Measurements from ENCODE around the gene PPA1.
"Not testable (repeated sequence)": the region's sequence is repeated elsewhere in the genome, so short reads cannot be mapped to it uniquely, and the experiment has no call there.

The PPA1 gene

GRCh38 chr10:70162892-70163201, 70.4 kb downstream of the PPA1 start:
- no peak for TF ChIP-seq CTCF (IDR thresholded peaks at IDR 0.05; ENCODE audit: control insufficient read depth, insufficient read depth, low read depth, low read length, missing control alignments)
- H3K4me3 ChIP-seq (ENCODE audit: control insufficient read depth, low read depth, low read length) = no peak overlapping the region
- DNase-seq (ENCODE audit: low read depth) = no peak

DNA sequence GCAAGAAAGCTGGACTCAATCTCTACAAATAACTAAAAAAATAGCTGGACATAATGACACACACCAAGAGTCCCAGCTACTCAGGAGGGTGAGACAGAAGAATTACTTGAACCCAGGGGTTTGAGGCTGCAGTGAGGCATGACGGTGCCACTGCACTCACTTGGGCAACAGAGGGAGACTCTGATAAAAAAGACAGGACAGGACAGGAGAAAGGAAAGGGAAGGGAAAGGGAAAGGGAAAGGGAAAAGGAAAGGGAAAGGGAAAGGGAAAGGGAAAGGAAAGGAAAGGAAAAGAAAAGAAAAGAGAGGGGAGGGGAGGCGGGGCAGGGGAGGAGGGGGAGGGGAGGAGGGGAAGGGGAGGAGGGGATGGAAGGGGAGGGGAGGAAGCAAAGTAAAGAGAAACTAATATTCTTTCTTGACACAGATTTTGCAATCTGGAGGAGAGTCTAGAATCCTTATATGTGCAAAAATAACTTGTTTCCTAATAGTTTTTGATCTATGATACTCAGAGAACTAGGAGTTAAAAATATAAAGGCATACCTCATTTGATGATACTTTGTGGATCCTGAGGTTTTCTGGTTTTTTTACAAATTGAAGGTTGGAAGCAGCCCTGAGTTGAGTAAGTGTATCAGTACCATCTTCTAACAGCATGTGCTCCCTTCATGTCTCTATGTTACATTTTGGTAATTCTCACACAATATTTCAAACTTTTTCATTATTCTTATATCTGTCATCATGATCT, 70.9 kb downstream of the PPA1 start:
- no peak overlapping the region for H3K4me3 ChIP-seq (ENCODE audit: control insufficient read depth, low read depth, low read length)
- TF ChIP-seq CTCF (IDR thresholded peaks at IDR 0.05; ENCODE audit: control insufficient read depth, insufficient read depth, low read depth, low read length, missing control alignments) = no peak
- DNase-seq (ENCODE audit: low read depth) = no peak

GRCh38 chr10:70160798-70161197, 72.4 kb downstream of the PPA1 start:
- no peak for DNase-seq (ENCODE audit: low read depth)
- no peak overlapping the region for H3K4me3 ChIP-seq (ENCODE audit: control insufficient read depth, low read depth, low read length)
- TF ChIP-seq CTCF (IDR thresholded peaks at IDR 0.05; ENCODE audit: control insufficient read depth, insufficient read depth, low read depth, low read length, missing control alignments) = no peak

DNA sequence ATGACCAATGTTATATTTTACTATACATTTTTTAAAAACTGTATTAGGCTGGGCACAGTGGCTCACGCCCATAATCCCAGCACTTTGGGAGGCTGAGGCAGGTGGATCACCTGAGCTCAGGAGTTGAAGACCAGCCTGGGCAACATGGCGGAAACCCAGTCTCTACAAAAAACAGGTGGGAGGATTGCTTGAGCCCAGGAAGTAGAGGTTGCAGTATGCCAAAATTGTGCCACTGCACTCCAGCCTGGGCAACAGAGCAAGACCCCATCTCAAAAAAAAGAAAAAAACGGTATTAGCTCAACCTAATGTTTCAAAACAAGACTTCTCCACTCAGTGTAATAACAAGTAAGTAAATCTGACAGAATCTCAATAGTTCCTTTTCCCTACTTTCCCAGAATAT, 73.9 kb downstream of the PPA1 start:
- DNase-seq (ENCODE audit: low read depth); H3K4me3 ChIP-seq (ENCODE audit: control insufficient read depth, low read depth, low read length): not testable (repeated sequence)

GRCh38 chr10:70158113-70158512, 75.1 kb downstream of the PPA1 start:
- DNase-seq (ENCODE audit: low read depth) = no peak
- H3K4me3 ChIP-seq (ENCODE audit: control insufficient read depth, low read depth, low read length) = no peak overlapping the region
- no peak for TF ChIP-seq CTCF (IDR thresholded peaks at IDR 0.05; ENCODE audit: control insufficient read depth, insufficient read depth, low read depth, low read length, missing control alignments)

DNA sequence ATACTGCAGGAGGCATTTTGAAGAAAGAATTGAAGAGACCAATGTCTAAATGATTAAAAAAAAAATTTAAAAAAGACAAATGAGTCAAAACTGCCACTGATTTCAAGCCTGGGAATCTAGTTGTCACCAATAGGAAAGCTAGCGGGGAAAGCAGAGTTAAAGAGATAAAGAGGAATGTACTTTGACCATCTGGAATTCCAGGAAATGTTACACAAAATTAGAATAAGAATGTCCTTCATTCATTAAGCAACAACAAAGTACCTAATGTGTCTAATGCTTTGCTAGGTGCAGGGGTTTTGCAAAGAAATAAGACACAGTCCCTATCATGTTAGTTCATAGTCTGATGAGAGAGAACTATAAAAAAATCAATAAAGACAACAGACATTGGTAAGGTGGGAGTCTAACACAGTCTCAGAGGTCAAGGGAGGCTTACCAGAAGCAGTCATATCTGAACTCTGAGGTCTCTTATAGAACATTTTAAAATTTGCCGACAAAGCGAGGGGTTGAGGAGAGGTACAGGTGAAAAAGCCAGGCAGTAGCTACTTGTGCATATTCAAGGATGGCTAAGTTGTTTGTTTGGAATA, 77.9 kb downstream of the PPA1 start:
- DNase-seq (ENCODE audit: low read depth) = no peak

More for the DNA sequence above, 77.9 kb downstream of the PPA1 start:
- no peak overlapping the region for H3K4me3 ChIP-seq (ENCODE audit: control insufficient read depth, low read depth, low read length)
- TF ChIP-seq CTCF (IDR thresholded peaks at IDR 0.05; ENCODE audit: control insufficient read depth, insufficient read depth, low read depth, low read length, missing control alignments) = no peak
